ENCODE measurements around the gene SLC16A9. TPM values are rescaled to one million over a fixed set of nuclear protein-coding genes. Genes with fewer than 3 reads are reported as not detected.

The SLC16A9 gene
- total RNA-seq, 6 experiments from 2014 or later = not detected

GRCh38 chr10:59624951-59625350 lies 84.7 kb downstream of the SLC16A9 start:
- H3K9me3 Mint-ChIP-seq = no peaks in the 10 kb centered on the region
- no peak overlapping the region for H3K27ac Mint-ChIP-seq
- no peaks in the 10 kb centered on the region for H3K36me3 Mint-ChIP-seq (ENCODE audit: low read depth)
- H3K27me3 Mint-ChIP-seq (ENCODE audit: insufficient read depth) = peaks cover 3% of the 10 kb centered on the region
- no peak for TF ChIP-seq CTCF (IDR thresholded peaks at IDR 0.05)
- H3K4me1 Mint-ChIP-seq (ENCODE audit: low read depth) = no peaks in the 10 kb centered on the region
- no peak for DNase-seq
- H3K4me3 Mint-ChIP-seq = no peak overlapping the region

GRCh38 chr10:59624136-59624535 lies 85.5 kb downstream of the SLC16A9 start:
- H3K27me3 Mint-ChIP-seq (ENCODE audit: insufficient read depth) = peaks cover 2% of the 10 kb centered on the region
- no peaks in the 10 kb centered on the region for H3K36me3 Mint-ChIP-seq (ENCODE audit: low read depth)
- TF ChIP-seq CTCF (IDR thresholded peaks at IDR 0.05) = no peak
- H3K9me3 Mint-ChIP-seq = no peaks in the 10 kb centered on the region
- H3K4me3 Mint-ChIP-seq = no peak overlapping the region
- no peak for DNase-seq
- no peaks in the 10 kb centered on the region for H3K4me1 Mint-ChIP-seq (ENCODE audit: low read depth)
- no peak overlapping the region for H3K27ac Mint-ChIP-seq

- Mint-ChIP-seq H3K9me3 (no peaks in the 10 kb centered on the region), H3K27me3 (ENCODE audit: insufficient read depth) (peaks cover 2% of the 10 kb centered on the region), H3K27ac (no peak overlapping the region), H3K36me3 (ENCODE audit: low read depth) (no peaks in the 10 kb centered on the region), H3K4me1 (ENCODE audit: low read depth) (no peaks in the 10 kb centered on the region), H3K4me3 (no peak overlapping the region)
- TF ChIP-seq CTCF (IDR thresholded peaks at IDR 0.05) = no peak
- DNase-seq = no peak
These were observed 86.2 kb downstream of the SLC16A9 start for GRCh38 chr10:59623133-59624121.

- no peaks in the 10 kb centered on the region for H3K9me3 Mint-ChIP-seq
- peak; percentile 86 for TF ChIP-seq CTCF (IDR thresholded peaks at IDR 0.05)
- no peak overlapping the region for H3K27ac Mint-ChIP-seq
- H3K27me3 Mint-ChIP-seq (ENCODE audit: insufficient read depth) = peaks cover 4% of the 10 kb centered on the region
- DNase-seq = peak; percentile 49
- H3K4me1 Mint-ChIP-seq (ENCODE audit: low read depth) = no peaks in the 10 kb centered on the region
- H3K36me3 Mint-ChIP-seq (ENCODE audit: low read depth) = no peaks in the 10 kb centered on the region
- no peak overlapping the region for H3K4me3 Mint-ChIP-seq
These were observed 87.1 kb downstream of the SLC16A9 start for GRCh38 chr10:59622320-59623132.

GRCh38 chr10:59621771-59622170 lies 87.9 kb downstream of the SLC16A9 start:
- no peak for DNase-seq
- H3K4me3 Mint-ChIP-seq = no peak overlapping the region
- H3K9me3 Mint-ChIP-seq = no peaks in the 10 kb centered on the region
- TF ChIP-seq CTCF (IDR thresholded peaks at IDR 0.05) = no peak
- peaks cover 4% of the 10 kb centered on the region for H3K27me3 Mint-ChIP-seq (ENCODE audit: insufficient read depth)
- no peaks in the 10 kb centered on the region for H3K36me3 Mint-ChIP-seq (ENCODE audit: low read depth)
- no peaks in the 10 kb centered on the region for H3K4me1 Mint-ChIP-seq (ENCODE audit: low read depth)
- H3K27ac Mint-ChIP-seq = no peak overlapping the region
